ENCODE measurements around the gene CTAG1A.
A peak's percentile ranks its signal among the peaks of the same experiment; 100 is the strongest.
"Not testable (repeated sequence)": the region's sequence is repeated elsewhere in the genome, so short reads cannot be mapped to it uniquely, and the experiment has no call there.

Gene CTAG1A

DNA sequence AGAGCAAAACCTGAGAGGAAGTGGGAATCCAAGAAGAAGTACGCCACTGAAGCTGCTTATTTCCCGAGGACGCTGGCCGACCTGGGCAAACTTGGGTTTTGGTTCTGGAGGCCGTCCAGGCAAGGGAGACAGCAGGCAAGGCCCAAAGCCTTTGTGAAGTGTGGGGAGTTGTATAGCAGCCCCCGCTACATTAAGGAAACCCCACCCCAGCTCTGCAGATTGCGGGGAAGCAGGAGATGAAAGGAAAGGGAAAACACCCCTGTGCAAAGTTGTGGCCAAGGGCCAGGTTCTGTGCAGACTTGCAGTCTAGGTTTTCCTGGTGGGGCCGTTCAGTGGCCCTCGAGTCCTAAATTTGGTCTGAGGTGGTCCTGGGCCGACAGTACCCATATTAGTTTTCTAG is 11.9 kb upstream of the CTAG1A start:
- not testable (repeated sequence) for DNase-seq (ENCODE audit: low spot score)

DNA sequence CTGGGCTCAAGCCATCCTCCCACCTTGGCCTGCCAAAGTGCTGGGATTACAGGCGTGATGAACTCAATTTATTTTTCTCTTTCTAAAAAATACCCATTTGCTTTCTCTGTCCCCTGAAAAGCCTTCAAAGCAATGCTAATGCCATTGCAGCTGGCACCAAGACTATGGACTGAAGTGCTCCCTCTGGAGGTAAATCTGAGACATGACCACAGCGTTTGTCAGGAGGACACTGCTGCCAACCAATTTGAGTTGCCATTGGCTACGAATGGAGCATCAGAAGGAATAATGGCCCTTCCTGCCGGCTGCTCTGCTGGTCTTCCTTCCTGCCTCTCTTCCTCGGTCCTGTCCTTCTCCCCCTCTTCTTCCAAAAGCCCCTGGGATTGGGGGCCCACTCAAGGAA is 9.9 kb upstream of the CTAG1A start:
- not testable (repeated sequence) for DNase-seq (ENCODE audit: low spot score)

DNA sequence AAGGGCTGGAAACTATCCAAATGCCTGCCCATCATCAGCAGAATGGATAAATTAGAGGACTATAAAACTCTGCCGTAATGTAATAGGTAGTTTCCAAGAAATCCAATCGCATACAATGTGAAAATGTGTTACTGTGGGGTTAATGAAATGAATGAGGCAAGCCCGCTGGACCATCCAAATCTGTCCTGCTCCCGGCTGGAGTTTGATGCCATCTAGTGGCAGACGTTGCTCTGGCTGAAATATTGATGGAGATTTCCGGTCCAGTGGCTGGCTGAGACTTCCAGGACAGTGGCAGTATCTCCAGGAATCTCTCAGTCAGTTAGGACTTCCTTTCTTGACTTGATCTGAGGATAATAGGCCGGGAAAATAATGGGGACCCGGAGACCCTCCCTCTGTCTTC is 1.9 kb upstream of the CTAG1A start:
- not testable (repeated sequence) for DNase-seq (ENCODE audit: low spot score)

DNA sequence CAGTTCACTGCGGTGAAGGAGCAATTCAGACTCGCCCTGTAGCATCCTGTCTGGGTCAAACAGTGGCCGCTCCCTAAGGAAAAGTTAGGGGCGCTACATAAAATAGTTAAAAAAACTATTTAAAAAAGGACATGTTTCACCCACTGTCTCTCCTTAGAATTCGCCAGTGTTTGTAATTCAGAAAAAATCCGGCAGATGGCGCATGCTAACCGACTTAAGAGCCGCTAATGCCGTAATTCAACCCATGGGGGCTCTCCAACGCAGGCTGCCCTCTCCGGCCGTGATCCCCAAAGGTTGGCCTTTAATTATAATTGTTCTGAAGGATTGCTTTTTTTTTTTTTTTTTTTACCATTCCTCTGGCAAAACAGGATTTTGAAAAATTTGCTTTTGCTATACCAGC is 5.5 kb downstream of the CTAG1A start:
- not testable (repeated sequence) for DNase-seq (ENCODE audit: low spot score)

DNA sequence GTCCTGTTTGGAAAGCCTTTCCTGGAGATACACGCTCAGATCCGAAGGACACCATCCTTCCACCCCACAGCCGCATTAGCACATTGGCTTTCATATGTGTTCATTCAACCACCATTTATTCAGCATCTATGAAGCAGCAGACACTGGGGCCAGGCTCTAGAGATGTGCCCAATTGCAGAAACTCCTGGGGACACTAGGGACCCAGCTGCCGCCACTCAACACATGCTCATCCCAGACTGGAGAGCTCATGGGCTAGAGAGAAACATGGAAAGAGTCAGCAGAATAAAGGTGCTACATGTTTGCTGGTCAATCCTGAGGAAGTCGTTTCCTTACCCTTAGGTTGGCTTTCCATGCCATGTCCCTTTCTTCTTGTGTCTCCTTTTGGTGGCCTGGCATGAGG is 7.6 kb downstream of the CTAG1A start:
- DNase-seq (ENCODE audit: low spot score), result no peak

DNA sequence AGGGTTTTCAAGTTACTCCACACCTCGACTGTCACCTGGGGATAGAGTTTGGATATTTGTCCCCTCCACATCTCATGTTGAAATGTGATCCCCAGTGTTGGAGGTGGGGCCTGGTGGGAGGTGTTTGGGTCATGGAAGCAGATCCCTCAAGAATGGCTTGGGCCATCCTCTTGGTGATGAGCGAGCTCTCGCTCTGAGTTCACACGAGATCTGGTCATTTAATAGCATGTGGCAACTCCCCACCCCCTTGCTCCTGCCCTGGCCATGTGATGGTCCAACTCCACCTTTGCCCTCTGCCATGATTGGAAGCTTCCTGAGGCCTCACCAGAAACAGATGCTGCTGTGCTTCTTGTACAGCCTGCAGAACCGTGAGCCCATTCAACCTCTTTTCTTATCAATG is 8.3 kb downstream of the CTAG1A start:
- no peak for DNase-seq (ENCODE audit: low spot score)

DNA sequence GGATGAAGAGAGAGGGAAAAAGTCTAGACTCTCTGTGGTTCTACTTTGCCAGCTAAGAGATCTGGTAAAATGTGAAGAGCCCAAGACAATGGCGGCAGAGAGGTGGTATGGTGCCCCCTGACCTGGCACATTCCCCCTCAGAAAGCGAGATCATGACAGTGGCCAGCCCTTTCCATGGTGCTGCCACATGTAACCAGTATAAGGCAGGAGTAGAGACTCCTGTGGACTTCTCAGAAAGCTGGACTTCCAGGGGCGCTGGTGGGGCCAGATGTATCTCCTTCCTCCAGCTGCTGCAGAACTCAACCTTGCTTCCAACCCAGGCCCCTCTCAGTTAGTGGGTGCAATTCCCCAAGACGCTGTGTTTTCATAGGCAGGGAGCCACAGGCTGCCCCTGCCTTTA is 9.6 kb downstream of the CTAG1A start:
- DNase-seq (ENCODE audit: low spot score), result no peak

DNA sequence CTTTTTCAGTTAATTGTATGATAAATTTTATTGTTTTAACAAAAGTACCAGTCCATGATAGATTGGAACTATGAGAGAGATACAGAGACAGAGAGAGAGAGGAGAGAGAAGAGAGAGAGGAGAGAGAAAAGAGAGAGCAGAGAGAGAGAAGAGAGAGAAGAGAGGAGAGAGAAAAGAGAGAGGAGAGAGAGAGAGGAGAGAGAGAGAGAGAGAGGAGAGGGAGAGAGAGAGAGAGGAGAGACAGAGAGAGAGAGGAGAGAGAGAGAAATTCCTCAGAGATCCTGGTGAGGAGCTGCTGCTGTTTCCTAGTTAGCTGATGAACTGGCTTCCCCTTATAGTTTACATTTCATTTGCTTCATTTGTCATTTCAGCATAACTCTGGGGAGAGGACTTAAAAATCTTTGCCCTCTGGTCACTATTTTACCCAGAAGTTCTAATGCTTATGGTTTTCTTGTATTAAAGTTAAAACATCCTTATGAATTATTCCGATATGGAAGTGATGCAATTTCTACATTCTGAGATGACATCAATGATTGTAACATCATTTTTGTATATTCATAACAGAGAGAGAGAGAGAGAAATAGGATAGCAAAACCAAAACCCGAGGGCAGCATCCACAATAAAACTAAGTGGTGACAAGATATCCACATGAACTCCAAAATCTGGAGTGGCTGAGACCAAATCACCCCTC is 10.8 kb downstream of the CTAG1A start:
- no peak for DNase-seq (ENCODE audit: low spot score)

DNA sequence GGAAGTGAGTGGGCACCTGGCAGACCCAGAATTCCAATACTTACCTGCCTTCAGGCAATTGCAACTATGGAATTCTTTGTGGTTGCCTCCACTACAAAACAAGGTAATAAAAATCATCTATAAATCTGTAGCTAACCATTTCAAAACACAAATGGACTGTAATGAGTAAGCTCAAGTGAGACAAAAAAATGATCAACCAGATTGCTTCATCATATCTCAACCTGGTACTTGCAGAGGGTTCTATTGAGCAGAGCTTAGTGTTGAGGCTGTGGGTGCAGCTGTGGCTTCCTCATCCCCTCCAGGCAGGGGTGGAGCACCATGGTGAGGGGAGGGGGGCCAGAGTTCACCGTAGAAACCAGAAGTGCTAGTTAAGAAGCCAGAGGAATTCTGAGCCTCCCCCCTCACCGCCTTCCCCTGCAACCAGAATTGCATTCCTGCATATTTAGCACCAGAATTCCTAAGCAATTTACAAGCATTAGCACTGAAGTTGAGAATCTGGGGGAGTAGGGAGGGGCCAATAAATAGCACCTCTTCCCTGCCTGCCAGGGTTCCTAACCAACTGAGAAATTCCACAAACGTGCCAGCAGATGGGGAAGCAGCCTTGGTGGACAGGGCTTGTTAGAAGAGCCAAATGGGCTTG is 11.5 kb downstream of the CTAG1A start:
- DNase-seq (ENCODE audit: low spot score), result peak; percentile 70

DNA sequence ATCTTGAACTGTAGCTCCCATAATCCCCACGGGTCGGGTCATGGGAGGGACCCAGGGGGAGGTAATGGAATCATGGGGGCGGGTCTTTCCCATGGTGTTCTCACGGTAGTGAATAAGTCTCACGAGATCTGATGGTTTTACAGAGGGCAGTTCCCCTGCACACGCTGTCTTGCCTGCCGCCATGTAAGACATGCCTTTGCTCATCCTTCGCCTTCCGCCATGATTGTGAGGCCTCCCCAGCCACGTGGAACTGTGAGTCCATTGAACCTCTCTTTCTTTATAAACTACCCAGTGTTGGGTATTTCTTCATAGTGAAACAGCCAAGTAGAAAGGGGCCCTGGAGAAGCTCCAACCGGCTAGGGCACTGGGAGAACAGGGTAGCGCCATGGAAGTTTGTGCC is 12.3 kb downstream of the CTAG1A start:
- DNase-seq (ENCODE audit: low spot score), result no peak

DNA sequence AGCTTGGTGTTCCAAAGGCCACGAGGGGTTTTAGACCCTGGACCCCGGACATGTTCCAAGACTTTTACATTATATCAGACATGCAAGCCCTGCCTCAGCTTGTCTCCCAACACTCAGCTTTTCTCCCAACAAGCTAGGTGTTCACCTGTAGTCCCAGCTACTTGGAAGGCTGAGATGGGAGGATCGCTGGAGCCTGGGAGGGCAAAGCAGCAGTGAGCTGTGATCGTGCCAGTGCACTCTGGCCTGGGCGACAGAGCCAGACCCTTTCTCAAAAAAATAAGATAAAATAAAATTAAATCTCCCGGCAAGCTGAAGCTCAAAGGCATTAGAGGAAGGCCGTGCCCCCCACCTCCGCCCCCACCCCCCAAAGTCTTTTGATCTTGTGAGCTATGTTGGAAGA is 13.7 kb downstream of the CTAG1A start:
- DNase-seq (ENCODE audit: low spot score), result no peak

DNA sequence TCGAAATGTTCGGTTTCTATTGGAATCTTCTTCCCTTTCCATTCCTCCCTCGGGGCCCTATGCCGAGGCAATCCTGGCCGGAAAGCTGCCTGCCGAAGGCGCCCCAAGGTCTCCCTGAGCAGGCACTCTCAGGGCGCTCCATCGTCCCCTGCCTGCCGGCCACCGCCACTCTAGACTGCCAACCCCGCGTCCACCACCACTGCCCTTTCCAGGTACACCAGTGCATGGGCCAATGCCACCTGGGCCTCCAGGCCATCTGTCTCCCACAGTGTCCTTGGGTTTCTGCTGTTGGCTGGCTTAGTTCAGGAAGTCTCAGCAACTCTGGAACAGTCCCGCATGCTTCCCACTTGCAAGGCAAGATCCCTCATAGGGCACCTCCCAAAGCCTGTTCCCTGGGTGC is 14.6 kb downstream of the CTAG1A start:
- DNase-seq (ENCODE audit: low spot score), result no peak

DNA sequence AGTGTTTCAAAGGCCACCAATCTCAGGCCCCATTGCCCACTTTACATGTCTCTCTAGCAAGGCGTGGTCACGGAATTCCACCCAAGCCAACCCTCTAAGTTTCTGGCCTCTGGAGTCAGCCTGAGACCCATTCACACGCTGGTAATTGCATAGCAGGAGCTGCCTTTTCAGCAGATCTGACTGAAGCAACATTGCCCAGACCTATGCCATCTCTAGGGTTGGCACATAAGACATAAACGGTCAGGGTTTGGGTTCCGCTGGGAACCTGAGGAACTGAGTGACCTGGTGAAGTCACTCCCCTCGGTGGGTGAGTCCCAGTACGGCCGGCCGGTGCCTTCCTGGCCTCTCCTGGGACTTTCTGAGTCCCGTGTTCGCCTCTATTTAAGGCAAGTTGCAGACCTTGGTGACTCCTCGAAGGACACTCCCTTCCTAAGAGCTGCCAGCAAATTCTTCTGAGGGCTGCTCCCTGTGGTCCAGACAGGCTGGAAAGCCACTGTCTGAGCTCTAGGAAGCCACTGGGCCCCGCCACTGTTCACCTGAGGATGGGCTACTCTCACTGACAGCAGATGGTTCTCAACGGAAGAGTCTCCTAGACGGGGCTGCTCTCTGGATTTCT is 15.9 kb downstream of the CTAG1A start:
- DNase-seq (ENCODE audit: low spot score), result peak; percentile 14

DNA sequence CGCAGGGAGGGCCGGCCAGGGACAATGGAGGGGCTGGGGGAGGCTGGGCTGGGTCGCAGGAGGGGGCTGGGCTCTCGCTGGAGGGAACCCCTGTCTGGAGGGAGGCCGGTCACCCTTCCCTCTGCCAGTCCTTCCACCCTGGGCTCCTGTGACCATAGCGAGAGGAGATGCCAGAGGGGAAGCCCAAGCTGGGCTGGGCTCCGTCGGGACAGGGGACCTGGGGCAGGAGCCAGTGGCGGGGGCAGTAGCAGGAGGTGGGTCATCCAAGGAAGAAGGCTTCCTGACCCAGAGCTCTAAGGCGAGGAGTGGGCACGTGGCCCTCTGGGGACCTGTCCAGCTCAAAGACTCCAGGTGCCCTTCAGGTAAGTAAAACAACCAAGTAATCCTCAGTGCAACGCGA is 17.3 kb downstream of the CTAG1A start:
- DNase-seq (ENCODE audit: low spot score), result no peak

DNA sequence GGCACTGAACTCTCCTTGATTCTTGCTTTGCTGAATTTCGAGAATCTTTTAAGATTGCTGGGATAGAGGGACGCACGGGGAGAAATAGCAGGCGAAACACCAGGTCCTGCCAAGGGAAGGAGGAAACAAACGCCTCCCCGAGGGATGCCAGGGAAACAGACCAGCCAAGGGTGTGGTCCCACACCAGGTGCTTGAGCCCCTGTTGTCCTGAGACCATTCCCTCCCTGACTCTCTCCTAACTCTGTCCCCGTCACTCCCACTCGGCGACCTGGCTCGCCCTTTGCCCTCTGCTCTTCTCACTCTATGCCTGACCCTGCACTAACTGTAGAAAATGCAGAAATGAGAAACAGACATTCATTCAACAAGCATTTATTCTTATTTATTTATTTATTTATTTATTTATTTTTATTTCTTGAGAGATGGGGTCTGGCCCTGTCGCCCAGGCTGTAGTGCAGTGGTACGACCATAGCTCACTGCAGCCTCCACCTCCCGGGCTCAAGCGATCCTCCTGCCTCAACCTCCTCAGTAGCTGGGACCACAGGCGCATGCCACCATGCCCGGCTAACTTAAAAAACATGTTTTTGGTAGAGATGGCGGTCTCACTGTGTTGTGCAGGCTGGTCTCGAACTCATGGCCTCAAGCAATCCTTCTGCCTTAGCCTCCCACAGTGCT is 18.0 kb downstream of the CTAG1A start:
- DNase-seq (ENCODE audit: low spot score), result no peak

DNA sequence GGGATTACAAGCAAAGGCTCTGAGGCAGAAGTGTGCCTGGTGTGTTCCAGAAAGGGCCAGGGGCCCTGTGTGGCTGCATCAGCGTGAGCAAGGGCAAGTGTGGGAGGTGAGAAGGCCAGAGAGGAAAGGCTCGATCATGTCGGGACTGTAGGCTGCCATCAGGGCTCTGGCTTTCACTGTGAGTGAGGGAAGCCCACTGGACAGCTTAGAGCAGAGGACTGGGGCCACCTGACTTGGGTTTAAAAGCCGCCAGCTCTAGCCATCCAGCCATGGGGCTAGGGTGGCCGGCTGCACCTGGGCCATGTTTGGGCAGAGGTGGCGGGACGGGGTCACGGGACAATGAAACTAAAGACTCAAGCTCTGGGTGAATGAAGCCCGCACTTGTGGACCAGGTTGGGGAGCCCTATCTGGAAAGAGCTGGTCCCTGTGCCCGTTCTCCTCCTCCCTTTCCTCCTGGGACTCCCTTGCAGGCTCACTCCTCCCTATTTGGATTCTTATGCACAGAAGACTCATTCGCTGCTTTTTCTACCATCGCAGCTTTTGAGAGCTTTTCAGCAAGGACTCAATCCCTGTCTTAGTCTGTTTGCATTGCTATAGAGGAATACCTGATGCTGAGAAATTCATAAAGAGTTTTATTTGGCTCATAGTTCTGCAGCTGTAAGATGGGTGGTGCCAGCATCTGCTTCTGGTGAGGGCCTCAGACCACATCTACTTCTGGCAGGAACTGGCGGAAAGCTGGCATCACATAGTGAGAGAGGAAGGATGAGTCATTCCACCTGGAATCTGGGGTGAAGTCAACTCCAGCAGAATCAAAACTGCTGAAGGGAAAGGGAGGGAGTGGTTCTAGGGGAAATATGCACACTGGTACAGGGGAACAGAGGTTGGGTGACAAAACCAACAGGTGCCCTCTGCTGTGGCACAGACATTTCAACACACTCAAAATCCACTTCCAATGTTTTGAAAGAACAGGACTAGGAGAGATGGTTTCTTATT is 18.8 kb downstream of the CTAG1A start:
- DNase-seq (ENCODE audit: low spot score), result peak; percentile 37

DNA sequence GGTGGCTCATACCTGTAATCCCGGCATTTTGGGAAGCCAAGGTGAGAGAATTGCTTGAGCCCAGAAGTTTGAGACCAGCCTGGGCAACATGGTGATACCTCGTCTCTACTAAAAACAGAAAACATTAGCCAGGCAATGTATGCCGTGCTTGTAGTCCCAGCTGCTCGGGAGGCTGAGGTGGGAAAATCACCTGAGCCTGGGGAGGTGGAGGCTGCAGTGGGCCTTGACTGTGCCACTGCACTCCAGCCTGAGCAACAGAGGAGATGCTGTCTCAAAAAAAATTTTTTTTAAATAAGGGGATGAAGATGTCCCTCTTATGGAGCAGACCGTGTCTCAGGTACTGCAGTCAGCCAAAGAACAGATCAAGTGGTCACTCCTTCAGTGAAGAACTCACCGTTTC is 20.6 kb downstream of the CTAG1A start:
- DNase-seq (ENCODE audit: low spot score), result no peak

DNA sequence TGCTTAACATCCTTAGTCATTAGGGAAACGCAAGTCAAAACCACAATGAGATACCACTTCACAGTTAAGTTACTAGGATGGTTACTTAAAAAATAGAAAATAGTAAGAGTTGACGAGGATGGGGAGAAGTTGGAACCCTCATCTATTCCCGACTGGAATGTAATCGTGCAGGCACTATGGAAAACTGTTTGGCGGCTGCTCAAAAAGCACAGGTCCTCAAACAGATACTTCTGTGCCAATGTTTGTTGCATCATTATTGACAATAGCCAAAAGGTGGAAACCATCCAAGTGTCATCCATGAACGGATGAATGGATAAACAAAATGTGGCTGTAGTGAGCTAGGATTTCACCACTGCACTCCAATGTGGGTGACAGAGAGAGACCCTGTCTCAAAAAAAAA is 22.4 kb downstream of the CTAG1A start:
- no peak for DNase-seq (ENCODE audit: low spot score)

DNA sequence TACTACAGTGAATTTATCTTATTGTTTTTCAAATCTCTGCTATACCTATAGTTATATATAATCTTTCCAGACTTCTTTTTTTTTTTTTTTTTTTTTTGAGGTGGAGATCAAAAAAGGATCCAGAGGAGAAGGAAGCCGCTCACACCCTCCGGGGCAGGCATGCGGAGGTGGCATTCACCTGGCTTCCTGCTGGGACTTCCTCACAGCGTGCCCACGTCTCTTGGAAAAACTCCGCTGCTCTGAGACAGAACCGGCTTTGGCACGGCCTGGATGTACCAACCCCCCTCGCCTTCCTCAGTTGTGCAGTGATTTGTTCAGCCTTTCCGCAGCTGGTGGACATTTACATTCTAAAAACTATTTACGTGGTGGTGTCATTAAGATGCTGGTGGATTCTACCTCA is 23.0 kb downstream of the CTAG1A start:
- DNase-seq (ENCODE audit: low spot score), result not testable (repeated sequence)

DNA sequence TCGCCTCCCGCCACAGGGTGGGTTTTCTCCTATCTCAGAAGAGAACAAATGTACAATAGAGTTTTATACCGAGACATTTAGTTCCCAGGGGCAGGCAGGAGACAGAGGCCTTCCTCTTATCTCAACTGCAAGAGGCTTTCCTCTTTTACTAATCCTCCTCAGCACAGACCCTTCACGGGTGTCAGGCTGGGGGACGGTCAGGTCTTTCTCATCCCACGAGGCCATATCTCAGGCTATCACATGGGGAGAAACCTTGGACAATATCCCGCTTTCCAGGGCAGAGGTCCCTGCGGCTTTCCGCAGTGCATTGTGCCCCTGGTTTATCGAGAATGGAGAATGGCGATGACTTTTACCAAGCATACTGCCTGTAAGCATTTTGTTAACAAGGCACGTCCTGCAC is 23.9 kb downstream of the CTAG1A start:
- not testable (repeated sequence) for DNase-seq (ENCODE audit: low spot score)

DNA sequence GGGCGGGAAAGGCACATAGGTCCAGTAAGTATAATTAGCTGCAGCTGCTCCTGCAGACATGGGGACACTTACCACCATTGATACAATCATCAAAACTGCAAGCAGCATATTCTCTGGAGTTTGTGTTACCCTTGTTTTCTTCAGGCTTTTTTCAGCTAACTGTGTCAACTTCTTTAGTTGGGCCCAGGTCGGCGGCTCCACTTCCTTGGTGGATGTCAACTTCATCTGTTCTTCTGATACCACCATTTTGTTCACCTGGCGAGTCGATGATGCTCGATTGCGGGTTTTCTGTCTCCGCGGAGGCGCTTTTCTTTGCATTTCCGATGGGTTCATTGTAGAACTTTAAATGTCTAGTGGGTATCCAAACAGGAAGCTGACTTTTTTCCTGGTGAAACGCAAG is 26.2 kb downstream of the CTAG1A start:
- not testable (repeated sequence) for DNase-seq (ENCODE audit: low spot score)

DNA sequence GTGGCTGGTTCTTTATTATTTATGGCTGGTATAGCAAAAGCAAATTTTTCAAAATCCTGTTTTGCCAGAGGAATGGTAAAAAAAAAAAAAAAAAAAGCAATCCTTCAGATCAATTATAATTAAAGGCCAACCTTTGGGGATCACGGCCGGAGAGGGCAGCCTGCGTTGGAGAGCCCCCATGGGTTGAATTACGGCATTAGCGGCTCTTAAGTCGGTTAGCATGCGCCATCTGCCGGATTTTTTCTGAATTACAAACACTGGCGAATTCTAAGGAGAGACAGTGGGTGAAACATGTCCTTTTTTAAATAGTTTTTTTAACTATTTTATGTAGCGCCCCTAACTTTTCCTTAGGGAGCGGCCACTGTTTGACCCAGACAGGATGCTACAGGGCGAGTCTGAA is 28.7 kb downstream of the CTAG1A start:
- DNase-seq (ENCODE audit: low spot score), result not testable (repeated sequence)
